ENCODE data around the gene TMEM144.
"Not testable (repeated sequence)": the region's sequence is repeated elsewhere in the genome, so short reads cannot be mapped to it uniquely, and the experiment has no call there.

Gene TMEM144

DNA sequence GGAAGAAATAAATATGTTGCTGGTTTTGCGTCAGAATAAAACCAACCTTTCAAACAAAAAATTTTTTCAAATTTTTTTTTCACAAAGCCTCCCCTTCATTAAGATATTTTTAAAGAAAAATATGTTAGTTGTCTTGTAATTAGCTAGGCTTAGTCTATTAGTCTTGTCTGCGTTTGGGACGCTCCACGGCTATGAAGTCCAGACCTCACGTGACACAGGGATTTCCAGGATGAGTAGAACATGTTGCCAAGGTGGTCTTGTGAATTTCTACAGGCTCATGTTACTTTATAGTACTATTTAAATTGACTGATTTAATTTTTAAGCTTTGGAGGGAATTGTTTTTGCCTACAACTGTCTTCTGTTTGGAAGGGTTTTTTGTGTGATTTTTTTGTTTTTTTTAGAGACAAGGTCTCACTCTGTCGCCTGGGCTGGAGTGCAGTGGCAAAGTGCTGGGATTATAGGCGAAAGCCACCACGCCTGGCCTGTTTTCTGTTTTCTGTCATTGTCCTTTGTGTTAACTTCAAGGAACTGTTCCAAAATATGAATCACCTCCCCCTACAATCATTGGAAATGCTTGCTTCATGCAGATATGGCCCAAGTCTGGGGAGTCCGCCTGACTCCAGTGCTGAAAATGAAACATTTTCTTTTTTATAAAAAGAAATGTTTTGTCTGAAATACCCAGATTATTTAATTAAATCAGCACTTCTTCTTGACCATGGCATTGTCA, 26.2 kb downstream of the TMEM144 start:
- no peak for DNase-seq (ENCODE audit: low spot score)

DNA sequence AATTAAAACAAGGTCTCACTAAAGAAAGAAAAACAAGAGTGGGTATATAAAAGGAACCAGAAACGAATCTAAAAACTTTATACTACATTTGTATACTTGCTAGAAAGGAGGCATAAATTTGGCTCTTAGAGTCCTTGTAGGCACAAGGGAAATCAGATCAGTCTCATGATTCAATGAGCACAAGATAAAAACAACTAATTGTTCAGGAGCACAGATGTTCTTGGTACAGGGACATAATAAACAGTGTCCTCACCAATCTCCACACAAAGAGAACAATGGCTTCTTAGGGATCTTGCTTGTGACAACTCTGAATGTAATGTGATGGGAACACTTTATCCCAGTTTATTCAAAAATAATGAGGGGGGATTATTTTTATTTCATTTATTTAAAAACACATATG, 28.3 kb downstream of the TMEM144 start:
- no peak for DNase-seq (ENCODE audit: low spot score)

DNA sequence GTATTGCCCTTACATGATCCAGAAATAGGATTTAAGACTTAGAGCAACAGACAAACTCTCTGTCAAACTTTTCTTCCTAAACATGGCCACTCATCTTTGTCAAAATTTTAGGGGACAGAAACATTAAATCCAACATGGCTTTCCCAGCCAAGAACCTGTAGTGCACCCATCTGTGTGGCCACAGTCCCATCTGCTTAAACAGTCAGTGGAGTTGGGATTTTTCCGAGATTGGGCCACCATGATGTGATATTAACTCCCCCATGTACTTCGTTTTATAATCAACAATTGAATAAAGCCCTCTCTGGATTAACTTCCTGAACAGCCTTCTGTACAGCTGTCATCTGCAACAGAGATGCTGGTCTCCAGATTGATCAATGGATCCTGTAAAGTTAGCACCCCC, 28.9 kb downstream of the TMEM144 start:
- DNase-seq (ENCODE audit: low spot score) = no peak

DNA sequence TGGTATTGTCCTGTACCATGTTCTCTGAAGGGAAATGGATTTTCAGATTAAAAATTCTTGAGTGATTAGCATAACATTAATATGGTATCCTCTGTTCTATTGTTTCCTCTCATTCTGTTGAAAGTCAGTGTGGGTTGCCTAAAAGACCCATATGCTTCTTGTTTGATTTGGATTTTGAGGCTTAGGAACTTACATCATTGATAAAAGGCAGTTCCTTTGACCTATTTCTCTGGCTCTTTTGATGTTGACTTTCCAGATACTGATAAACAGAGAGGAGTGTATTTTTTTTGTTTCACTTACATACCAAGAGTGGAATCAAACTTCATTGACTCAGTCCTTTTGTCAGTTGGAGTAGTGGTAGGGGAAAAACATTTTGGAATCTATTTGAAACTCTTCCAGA, 32.8 kb downstream of the TMEM144 start:
- DNase-seq (ENCODE audit: low spot score) = no peak

GRCh38 chr4:158250321-158250720, 40.0 kb downstream of the TMEM144 start:
- no peak for DNase-seq (ENCODE audit: low spot score)

DNA sequence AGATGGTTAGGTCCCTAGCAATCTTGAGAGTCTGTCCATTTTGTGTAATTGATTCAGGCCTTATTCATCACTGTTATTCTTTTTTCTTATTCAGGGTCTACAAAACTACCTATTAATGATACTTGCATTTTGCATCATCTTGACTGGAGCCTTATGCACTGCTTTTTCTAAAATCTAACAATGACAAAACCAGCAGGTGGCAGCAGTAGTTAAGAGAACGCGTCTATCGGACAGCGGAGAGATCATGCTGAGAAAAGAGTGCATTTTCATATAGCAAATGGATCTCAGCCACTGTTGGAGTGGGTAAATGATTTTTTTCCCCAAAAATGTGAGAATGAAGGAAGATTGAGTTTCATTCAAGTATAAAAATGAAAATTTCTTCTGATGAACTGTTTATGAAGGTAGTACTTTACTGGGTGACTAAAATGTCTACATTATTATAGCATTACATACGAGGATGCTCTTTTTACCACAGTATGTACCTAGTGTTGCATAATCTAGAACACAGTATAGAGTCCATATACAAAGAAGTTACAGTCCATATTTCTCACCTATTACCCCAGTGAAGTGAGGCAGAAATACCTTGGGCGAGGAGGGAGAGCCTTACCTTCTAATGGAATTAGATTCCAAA, 43.2 kb downstream of the TMEM144 start:
- DNase-seq (ENCODE audit: low spot score) = peak; percentile 90

DNA sequence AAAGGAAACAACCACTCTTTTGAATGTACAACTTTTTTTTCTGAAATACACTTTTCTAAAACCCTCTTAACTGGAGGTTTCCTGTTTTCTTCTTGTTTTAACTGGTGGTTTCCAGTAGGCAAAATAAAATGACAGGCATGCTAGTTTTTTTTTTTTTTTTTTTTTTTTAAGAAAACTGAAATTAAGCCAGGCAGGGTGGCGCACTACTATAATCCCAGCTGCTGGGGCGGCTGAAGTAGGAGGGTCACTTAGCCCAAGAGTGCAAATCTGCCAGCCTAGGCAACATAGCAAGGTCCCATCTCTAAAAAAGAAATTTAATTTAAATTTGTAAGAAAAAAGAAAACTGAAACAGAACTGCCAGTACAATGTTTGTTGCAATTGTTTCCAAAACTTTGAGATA, 44.0 kb downstream of the TMEM144 start:
- peak; percentile 44 for DNase-seq (ENCODE audit: low spot score)

GRCh38 chr4:158255727-158256324, 45.5 kb downstream of the TMEM144 start:
- DNase-seq (ENCODE audit: low spot score) = peak; percentile 74

DNA sequence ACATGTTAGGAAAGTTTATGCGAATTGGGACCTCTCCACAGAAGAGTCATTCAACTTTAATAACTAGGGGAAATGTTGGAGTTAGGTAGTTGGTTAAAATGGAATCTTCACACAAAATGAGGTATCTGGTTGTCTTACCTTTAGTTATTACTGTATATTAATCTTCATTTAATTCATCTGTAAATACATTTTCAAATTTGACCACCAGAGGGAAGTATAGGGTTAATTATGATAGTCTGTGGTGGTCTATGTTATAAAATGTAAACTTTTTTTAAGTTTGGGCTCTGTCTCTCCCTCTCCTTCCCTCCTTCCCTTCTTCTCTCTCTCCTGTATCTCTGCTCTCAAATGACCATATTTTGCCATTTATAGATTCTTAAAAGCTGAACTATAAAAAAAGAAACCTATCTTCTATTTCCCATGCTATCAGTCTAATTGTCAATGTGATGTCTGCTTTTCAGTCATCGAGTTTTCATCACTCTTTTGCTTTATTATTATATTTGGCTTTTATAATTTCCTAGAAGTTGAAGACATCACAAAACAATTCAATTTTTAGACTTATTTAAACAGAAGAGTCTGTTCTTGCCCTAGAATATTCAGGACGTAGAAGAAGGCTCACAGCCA, 49.8 kb downstream of the TMEM144 start:
- DNase-seq (ENCODE audit: low spot score) = peak; percentile 75

GRCh38 chr4:158261480-158261879, 51.2 kb downstream of the TMEM144 start:
- DNase-seq (ENCODE audit: low spot score) = no peak

DNA sequence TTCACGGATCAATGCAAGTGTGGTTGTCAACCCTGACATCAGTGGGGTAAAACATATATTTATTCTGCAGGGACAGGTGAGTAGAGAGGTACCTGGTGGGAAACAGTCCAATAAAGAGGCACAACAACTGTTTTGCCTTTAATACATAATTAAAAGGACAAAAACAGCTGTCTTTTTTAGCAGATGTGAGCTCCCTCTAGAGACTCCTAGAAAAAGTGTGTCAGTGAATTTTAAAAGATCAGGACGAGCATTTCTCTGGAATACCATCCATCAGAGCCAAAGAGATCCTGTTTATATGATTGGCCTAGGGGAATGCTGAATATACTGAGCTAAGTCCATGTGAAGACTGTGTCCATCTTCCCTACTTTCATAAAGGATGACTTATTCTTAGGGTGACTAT, 58.3 kb downstream of the TMEM144 start:
- no peak for DNase-seq (ENCODE audit: low spot score)

DNA sequence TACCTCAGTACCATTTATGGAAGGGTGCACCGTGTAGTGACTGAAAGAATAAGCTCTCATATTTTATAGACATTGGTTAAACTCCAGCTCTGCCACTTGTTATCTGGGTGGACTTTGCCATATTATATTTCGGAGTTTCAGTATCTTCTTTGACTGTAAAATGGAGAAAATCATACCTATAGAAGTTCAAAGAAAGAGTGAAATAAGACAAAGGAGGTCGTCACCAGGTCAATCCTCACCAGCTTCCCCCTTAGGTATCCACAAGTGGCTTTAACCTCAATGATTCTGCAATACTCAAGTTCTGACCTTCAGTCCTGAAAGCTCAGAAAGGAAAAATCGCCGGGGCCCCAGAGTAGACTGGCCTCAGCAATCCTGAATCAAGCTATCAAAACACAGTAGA, 64.3 kb downstream of the TMEM144 start:
- no peak for DNase-seq (ENCODE audit: low spot score)

GRCh38 chr4:158277558-158277957, 67.3 kb downstream of the TMEM144 start:
- no peak for DNase-seq (ENCODE audit: low spot score)

DNA sequence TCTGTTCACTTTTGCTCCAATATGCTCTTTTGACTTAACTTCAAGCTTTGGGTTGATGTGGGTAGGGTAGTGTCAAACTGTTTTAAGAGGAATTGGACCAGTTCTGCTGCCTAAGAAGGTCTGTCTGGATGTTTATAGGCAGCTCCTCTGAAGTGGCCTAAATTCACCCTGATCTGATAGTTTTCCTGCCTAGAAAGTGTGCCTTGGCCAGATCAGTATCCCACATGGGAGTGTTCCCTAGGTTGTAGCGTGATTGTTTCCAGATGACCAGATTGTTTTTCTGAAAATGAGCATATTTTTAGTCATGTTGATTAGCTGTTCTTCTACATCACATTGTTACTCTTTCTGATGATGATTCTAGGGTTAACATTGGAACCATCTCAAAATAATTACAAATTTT, 68.8 kb downstream of the TMEM144 start:
- DNase-seq (ENCODE audit: low spot score) = not testable (repeated sequence)

- DNase-seq (ENCODE audit: low spot score) = no peak
Observed at GRCh38 chr4:158280856-158281255, 70.6 kb downstream of the TMEM144 start.

DNA sequence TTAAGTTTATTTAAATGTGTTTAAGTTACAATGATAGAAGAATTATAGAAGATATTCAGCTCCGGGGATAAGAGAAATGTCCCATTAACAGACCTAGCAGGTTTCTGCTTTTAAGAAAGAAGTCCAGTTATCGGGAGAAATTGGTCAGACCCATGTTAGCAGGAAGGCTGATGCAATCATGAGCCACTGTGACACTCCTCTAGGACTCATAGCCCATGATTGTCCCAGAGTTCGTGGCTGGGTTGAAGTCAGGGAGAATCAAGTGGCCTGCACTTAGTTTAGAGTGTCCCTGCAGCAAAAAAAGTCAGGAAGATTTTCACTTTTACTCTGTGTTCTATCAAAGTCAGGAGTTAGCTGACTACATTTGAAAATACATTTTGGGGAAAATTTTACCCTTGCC, 72.0 kb downstream of the TMEM144 start:
- no peak for DNase-seq (ENCODE audit: low spot score)

GRCh38 chr4:158285429-158286216, 75.3 kb downstream of the TMEM144 start:
- DNase-seq (ENCODE audit: low spot score) = peak; percentile 5

GRCh38 chr4:158290912-158291311, 80.6 kb downstream of the TMEM144 start:
- no peak for DNase-seq (ENCODE audit: low spot score)

- DNase-seq (ENCODE audit: low spot score) = no peak
Observed at GRCh38 chr4:158291334-158292055, 81.2 kb downstream of the TMEM144 start.

GRCh38 chr4:158292156-158292555, 81.9 kb downstream of the TMEM144 start:
- DNase-seq (ENCODE audit: low spot score) = no peak

GRCh38 chr4:158295053-158295452, 84.8 kb downstream of the TMEM144 start:
- no peak for DNase-seq (ENCODE audit: low spot score)

DNA sequence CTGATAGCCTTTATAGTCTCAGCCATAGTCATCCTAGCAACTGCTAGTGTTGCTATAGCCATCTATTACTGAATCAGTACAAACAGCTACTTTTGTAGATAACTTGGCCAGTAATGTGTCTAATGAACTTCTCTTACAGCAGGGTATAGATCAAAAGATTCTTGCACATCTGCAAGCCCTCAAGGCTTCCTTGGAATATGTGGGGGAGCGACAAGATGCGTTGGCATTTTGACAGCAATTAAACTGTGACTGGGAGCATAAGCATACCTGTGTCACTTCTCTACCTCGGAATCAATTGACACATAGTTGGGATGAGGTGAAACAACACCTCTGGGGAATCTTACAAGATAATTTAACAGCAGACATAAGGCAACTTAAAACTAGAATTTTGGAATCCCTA, 87.6 kb downstream of the TMEM144 start:
- no peak for DNase-seq (ENCODE audit: low spot score)

Measured in NAMALWA (cell line).